NCI-H526 treated with DMSO at 0.1 percent for 48 hours (cell line): ENCODE measurements around the gene ACSBG1.
A peak's percentile ranks its signal among the peaks of the same experiment; 100 is the strongest.

Source experiments
- DNase-seq: peaks from one replicate; lab custom pipeline; 2025; lab: John Stamatoyannopoulos, UW

Gene ACSBG1

DNA sequence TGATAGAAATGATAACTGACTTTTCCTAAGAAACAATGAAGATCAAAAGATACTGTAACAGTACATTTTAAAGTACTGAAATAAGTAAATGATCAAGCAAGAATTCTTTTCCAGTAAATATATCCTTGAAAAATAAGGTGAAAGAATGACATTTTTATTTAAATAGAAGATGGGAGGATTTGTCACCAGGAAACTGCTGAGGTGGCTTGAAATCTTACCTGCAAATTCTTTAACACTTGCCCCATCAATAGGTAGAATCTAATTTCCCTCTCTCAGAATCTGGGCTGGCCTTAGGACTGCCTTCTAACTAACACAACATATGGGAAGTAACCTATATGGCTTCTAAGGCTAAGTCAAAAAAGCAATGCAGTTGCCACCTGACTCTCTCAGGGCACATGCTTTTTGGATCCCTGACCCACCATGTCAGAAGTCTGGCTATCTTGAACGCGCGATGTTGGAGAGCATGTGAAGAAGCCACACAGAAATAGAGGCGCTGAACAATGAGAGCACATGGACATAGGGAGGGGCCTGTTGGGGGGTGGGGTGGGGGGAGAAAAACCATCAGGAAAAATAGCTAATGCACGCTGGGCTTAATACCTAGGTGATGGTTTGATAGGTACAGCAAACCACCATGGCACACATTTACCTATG is 11.5 kb downstream of the ACSBG1 start:
- no peak for DNase-seq

DNA sequence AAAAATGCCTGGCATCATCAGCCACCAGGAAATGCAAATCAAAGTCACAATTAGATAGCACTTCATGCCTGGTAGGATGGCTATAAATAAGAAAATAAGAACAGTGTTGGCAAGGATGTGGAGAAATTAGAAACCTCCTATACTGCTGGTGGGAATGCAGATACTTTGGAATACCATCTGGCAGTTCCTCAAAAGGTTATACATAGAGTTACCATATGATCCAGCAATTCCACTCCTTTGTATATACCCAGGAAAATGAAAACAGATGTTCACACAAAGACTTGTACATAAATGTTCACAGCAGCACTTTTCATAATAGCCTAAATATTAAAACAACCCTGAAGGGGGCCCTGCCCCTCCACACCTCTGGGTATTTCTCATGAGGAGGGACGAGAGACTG is 13.7 kb downstream of the ACSBG1 start:
- peak; percentile 91 for DNase-seq

- DNase-seq = no peak
Observed at GRCh38 chr15:78216276-78217104, 17.9 kb downstream of the ACSBG1 start.

DNA sequence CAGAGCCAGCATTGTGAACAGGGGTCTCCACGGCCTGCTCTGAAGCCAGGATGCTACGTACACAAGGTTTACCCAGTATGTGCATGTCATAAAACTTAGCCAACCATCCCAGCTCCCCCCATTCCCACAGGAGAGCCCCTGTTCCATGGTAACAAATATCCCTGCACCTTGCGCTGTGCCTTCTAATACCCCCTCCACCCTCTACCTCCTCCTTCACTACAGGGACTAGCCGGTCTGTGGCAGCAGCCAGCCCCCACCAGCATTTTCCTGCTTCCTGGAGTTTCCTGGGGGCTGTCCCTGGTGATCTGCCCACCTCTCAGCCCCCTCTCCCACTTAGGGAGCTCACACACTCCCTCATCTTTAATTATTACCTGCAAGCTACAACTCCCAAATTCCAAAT is 20.4 kb downstream of the ACSBG1 start:
- no peak for DNase-seq

GRCh38 chr15:78213425-78213750 is 21.0 kb downstream of the ACSBG1 start:
- DNase-seq = no peak

DNA sequence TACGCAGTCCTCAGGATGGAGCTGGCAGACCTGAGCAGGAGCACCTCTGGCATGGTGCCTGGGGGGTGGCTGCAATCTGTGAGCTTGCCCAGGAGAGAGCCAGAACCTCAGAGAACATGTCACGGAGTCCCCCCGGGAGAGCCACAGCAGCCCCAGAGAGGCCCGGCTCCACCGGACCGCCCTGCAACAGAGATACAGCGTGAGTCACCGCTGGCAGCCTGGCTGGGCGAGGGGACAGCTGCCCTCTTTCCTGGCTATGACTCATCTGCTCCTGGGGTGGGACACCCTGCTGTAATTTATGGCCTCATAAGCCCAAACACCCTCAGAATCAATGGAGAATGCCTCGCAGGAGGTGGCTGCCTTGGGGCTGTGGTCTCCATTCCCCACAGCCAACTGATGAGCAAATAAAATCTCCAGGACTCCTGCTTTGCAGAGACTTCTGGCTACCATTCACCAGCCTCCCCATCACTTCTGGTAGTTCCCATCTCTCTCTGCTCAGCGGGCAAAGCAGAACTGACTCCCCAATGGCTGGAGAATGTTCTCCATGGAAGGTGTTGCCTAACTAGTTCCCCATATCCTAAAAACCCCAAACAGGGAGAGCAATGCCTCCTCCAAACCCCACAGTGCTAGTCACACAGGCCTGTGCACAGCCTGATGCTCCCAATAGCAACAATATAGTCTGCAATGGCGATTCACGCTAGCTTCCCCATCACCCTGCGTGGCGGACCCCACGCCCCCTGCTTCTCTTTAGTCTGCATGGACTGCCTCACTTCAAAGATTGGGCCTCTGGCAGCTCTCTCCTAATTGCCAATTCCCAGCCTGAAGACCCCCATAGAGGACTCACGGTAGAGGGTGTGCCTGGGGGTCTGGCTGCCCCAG is 21.6 kb downstream of the ACSBG1 start:
- DNase-seq = no peak

DNA sequence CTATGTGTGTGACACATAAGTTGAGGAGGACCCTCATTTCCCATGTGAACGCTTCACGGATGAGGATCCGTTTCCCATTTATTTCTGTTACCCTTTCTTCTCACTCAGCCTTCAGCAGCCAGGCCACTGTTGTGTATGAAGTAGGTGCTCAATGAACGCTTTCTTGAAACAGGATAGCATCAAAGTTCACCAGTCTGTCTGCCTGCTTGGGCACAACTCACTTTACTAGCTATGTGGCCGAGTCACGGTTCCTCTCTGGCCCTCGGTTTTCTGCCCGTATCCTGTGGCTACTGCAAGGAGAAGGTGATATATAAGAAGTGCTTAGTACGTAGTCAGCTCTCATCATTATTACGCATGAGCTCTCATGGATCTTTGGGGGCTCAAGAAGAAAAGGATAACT is 22.4 kb downstream of the ACSBG1 start:
- no peak for DNase-seq

GRCh38 chr15:78211189-78211921 is 23.0 kb downstream of the ACSBG1 start:
- DNase-seq = no peak

GRCh38 chr15:78210349-78210717 is 24.0 kb downstream of the ACSBG1 start:
- DNase-seq = no peak

DNA sequence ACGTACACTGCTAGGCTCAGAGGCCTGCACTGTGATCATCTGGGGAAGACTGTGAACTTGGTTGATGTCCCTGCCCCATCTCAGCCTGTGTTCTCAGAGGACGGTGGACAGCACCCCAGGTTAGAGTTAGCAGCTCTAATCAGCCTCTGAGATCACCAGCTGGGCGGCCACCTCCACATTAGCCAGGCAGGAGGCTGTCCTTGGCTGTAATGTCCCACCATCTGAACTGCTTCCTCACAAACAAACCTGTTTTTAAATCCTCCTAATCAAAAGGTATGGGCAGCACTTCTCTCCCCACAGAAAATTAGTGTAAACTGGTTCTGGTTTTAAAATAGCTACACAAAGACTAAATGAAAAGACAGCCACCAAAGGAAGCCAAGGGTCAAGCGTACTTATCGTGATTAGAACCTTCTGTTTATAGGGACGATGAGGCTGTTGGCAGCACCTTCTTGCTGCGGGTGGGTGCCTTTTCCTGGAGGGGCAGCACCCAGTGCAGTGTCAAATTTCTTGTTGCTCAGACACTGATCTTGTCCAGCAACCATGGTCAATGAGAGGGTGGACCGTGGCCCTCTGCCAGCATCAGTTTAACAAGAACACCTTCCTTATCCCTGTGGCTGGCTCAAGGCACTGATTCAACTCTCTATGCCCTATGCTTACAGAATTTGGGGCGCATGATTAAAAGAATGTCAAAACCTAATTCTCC is 24.6 kb downstream of the ACSBG1 start:
- DNase-seq = no peak

DNA sequence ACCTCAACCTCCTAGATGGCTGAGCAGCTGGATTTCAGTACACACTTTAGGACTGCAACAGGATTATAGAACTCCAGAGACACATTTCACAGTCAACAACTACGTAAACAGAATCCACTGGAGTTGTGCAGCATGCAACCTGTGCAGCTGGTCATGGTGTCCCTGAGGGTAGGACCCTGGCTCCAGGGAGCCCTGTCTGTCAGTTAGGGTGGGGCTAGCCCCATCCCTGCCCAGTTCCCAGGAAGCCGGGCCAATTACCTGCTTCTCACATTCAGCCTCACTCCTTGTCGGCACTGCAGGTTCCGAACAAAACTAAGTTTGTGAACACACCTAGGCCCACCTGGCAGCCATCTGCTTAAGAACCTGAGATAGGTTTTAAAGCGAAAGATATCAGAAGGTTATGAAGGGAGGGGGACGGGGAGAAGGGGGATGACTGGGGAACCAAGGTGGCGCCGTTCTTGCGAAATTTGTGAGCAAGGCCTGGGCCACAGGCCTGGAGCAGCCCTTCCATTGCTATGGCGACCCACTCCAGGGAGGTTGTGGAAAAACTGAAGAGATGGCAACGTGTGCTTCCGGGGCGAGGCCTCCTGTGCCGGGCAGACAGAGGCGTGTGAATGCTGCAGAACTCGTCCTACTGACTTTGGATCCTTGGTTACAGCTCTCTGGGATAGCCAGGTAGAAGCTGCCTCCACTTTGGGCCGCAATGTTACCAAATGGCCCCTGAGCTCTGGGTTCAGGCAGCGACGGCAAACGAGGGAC is 25.3 kb downstream of the ACSBG1 start:
- DNase-seq = no peak

DNA sequence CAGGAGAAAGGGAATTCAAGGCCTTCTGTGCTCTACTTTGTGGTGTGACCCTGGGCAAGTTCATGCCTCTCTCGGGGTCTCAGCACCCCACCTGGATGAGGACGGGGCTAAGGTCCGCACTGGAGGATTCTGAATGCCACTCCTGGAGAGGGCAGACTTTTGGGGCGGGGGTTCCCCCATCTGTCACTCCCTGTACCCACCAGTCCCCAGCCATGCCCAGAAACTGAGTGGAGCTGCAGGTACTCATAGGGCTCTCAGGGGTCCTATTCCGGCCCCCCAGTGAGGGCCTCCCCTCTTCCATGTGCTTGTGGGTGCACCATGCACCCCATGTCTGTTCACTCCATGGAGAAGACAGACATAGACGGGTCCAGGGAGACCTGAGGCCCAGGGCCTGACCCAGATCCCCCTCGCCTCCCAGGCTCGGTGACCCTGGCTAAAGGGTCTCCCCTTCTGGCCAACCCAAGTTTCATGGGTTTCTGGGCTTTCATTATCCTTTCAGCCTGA is 26.0 kb downstream of the ACSBG1 start:
- DNase-seq = no peak

DNA sequence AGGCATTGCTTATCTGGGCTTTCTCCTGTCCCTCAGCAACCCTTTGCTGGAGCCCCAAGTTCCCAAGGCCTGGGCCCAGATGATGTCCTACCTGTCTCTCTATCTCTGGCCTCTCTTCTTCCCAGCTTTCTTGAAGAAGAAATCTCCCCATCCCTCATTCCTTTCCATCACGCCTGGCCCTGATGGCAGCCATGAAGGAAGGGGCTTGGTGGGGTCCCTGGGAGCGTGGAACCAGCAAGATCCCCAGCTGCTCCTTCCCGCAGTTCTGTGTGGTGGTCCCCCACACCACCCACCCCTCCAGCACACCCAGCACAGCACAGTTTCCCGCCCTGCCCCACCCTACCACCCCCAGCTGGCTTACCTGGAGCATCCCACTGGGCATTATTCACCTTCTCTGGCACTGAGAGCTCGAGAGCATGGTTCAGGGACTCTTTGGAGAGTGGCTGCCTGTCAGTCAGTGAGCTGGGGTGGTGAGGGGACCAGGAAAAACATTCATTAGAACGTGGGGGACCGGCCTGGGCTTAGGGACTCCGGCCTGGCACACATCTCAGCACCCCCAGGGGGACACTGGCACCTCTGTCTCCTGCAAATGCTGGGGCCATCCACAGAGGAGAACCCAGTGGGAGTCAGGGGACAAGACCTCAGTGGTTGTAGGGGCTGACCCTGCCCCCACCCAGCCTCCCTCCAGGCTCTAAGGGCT is 26.6 kb downstream of the ACSBG1 start:
- DNase-seq = no peak

GRCh38 chr15:78207110-78207458 is 27.3 kb downstream of the ACSBG1 start:
- DNase-seq = no peak

DNA sequence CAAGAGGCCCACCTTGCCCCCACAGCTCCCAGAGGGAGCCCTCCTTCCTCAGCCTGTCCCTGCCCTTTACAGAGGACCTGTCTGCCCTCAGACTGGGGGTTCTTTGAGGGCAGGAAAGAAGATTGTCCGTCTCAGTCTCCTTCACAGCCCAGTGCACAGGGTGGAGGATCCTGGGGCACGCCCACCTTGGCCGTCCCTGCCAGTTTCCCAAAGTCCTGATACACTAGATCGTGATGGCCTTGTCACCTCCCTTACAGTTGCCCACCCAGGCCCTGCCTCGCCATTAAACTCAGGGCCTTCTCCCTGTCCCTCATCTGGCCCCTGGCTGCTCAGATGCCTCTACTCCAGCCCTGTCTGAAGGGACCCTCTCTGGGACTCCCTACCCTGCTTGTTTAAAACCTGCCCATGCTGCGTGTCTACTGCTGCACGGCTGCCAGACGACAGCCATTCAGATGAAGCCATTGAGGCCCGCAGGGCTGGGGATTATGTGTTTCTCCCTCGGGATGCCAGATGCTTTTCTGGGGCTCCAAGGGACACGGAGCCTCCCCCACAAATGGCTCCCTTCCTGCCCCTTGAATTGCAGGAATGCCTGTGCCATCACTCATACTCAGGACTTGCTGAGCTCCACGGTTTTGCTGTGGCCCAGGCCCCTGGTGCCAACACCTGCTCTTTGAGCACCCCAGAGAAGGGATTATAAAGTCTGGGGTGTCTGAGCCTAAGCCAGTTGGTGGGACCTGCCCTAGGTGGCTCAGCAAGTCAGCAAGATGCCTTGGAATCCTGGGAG is 27.8 kb downstream of the ACSBG1 start:
- DNase-seq = no peak

- DNase-seq = no peak
Observed at GRCh38 chr15:78205856-78206255, 28.5 kb downstream of the ACSBG1 start.

DNA sequence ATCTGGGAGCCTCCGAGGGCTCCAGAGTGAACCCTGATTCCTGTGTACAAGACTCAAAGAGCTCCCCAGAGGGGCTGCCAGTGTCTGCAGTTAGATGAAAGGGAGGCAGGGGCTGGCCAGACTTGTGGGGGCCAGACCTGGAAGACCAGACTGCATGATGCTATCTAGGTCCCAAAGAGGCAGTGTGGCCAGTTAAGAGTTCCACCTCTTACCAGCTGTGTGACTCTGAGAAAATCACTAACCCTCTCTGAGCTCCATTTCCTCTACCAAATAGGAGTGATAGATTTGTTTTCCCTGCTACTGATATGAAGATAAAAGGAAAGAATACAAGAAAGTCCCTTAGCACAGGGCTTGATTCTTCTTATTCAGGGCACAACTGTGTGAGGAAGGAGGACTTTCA is 29.0 kb downstream of the ACSBG1 start:
- DNase-seq = no peak

GRCh38 chr15:78204351-78205309 is 29.7 kb downstream of the ACSBG1 start:
- no peak for DNase-seq
